SW480 (cell line): Measurements from ENCODE around the gene SMYD2.

Experiments
- DNase-seq: peaks from one replicate; pipeline ENCODE4 v3.0.0-alpha.2; 2016; ENCODE audit warnings: low spot score

The SMYD2 gene

GRCh38 chr1:214281021-214281719 is at the start of gene SMYD2:
SMYD2 (plus strand) TSS chr1:214281159; CDS start chr1:214281255, 96 bp downstream.
- DNase-seq, result peak; percentile 81

GRCh38 chr1:214233856-214234634 is 46.9 kb upstream of the SMYD2 start:
- DNase-seq, result no peak

- no peak for DNase-seq
Measured at GRCh38 chr1:214234635-214235025, 46.3 kb upstream of the SMYD2 start.

- no peak for DNase-seq
Measured at GRCh38 chr1:214236477-214236876, 44.5 kb upstream of the SMYD2 start.

GRCh38 chr1:214241060-214241459 is 39.9 kb upstream of the SMYD2 start:
- DNase-seq, result no peak

GRCh38 chr1:214244252-214244651 is 36.7 kb upstream of the SMYD2 start:
- DNase-seq, result no peak

GRCh38 chr1:214244841-214245240 is 36.1 kb upstream of the SMYD2 start:
- no peak for DNase-seq

GRCh38 chr1:214247501-214248041 is 33.4 kb upstream of the SMYD2 start:
- no peak for DNase-seq

- no peak for DNase-seq
Measured at GRCh38 chr1:214248311-214249085, 32.5 kb upstream of the SMYD2 start.

GRCh38 chr1:214249651-214250050 is 31.3 kb upstream of the SMYD2 start:
- DNase-seq, result no peak

- no peak for DNase-seq
Measured at GRCh38 chr1:214251354-214251753, 29.6 kb upstream of the SMYD2 start.

GRCh38 chr1:214255509-214255908 is 25.4 kb upstream of the SMYD2 start:
- no peak for DNase-seq

GRCh38 chr1:214259353-214259977 is 21.5 kb upstream of the SMYD2 start:
- no peak for DNase-seq

- no peak for DNase-seq
Measured at GRCh38 chr1:214260561-214261205, 20.3 kb upstream of the SMYD2 start.

GRCh38 chr1:214261206-214262123 is 19.5 kb upstream of the SMYD2 start:
- DNase-seq, result peak; percentile 84

GRCh38 chr1:214264196-214264595 is 16.8 kb upstream of the SMYD2 start:
- no peak for DNase-seq

GRCh38 chr1:214264976-214265375 is 16.0 kb upstream of the SMYD2 start:
- DNase-seq, result no peak

- no peak for DNase-seq
Measured at GRCh38 chr1:214270097-214270650, 10.8 kb upstream of the SMYD2 start.

GRCh38 chr1:214271174-214271858 is 9.6 kb upstream of the SMYD2 start:
- DNase-seq, result no peak
